Peyer's patch (tissue), 4 donors: Measurements from ENCODE around the gene CST11. TPM values are rescaled to one million over a fixed set of nuclear protein-coding genes. Genes with fewer than 3 reads are reported as not detected.

Source experiments
- DNase-seq, 3 donors: peaks; one replicate each; pipeline ENCODE4 v3.0.0-alpha.2; 2017 to 2019
- H3K27ac ChIP-seq, 4 donors: fragments of 200-600 bp; sonication (generic); one replicate each; pipeline ENCODE4 v1.5.1; 2016 to 2019
- H3K27me3 ChIP-seq, 2 donors: fragments of 200-600 bp; sonication (generic); one replicate each; pipeline ENCODE4 v1.5.1; 2019
- H3K36me3 ChIP-seq, 3 donors: fragments of 200-600 bp; sonication (generic); one replicate each; pipeline ENCODE4 v1.5.1; 2016 to 2019
- H3K4me1 ChIP-seq, 4 donors: fragments of 200-600 bp; sonication (generic); one replicate each; pipeline ENCODE4 v1.5.1; 2016 to 2019
- H3K4me3 ChIP-seq, 4 donors: fragments of 200-600 bp; sonication (generic); 1 replicate in 3 of 4; 2 replicates in 1 of 4; pipeline ENCODE4 v1.5.1; 2016 to 2019; ENCODE audit warnings: mild to moderate bottlenecking in 1 of 4
- H3K9me3 ChIP-seq, 4 donors: fragments of 200-600 bp; sonication (generic); one replicate each; pipeline ENCODE4 v1.5.1; 2016 to 2019; ENCODE audit warnings: mild to moderate bottlenecking in 1 of 4
- CTCF ChIP-seq, 6 experiments: fragments of 450-650 bp in 4 of 6; fragments of 200-600 bp in 2 of 6; sonication (generic) in 1 of 6; IDR thresholded peaks; one replicate each; pipeline ENCODE4 v1.5.1; 2017 to 2019; ENCODE audit warnings: antibody characterized with exemption in 6 of 6, mild to moderate bottlenecking in 3 of 6, moderate library complexity in 1 of 6
- POLR2A ChIP-seq, 2 donors: fragments of 450-650 bp; IDR thresholded peaks; one replicate each; pipeline ENCODE4 v1.5.1; 2017; ENCODE audit warnings: antibody characterized with exemption in 2 of 2, mild to moderate bottlenecking in 2 of 2, moderate library complexity in 2 of 2
- total RNA-seq, 4 donors: library from RNA; depleted of rRNA; stranded (reverse); fragments of >200 nt; gene quantifications; one replicate each; pipeline ENCODE4 v1.1.0, GENCODE V29; 2016

The CST11 gene
- total RNA-seq, 4 donors from 2014 or later, result not detected

DNA sequence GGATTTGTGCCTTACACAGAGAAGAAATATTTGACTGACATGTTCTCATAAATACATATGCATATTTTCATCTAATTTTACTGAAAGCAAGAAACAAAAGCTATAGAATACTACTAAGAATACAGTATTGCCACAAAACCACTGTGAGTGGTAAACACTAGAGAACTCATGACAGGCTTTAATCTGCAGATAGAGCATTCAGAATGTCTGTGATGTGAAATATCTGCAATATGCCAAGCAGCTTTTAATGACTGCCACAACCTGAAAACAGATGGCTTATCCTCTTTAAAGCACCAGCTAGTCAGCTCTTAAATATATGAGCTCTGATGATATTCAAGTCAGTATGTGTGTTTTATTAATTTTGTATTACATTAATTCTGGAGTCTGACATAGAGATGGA lies 34.8 kb downstream of the CST11 start:
- Histone ChIP-seq H3K4me1 (peaks cover 0 to 12% (median 1%) of the 10 kb centered on the region in 4 donors), H3K9me3 (no peaks in the 10 kb centered on the region), H3K36me3 (no peaks in the 10 kb centered on the region), H3K27me3 (no peaks in the 10 kb centered on the region), H3K4me3 (no peak overlapping the region), H3K27ac (no peak overlapping the region)
- no peak for DNase-seq
- no peak for TF ChIP-seq CTCF (IDR thresholded peaks at IDR 0.05)
- no peak for TF ChIP-seq POLR2A (IDR thresholded peaks at IDR 0.05)

GRCh38 chr20:23415959-23416583 lies 36.6 kb downstream of the CST11 start:
- no peak overlapping the region for H3K27ac ChIP-seq
- TF ChIP-seq POLR2A (IDR thresholded peaks at IDR 0.05), result no peak
- no peak overlapping the region for H3K4me3 ChIP-seq
- DNase-seq, result no peak
- H3K9me3 ChIP-seq, result no peaks in the 10 kb centered on the region
- no peaks in the 10 kb centered on the region for H3K36me3 ChIP-seq
- H3K27me3 ChIP-seq, result no peaks in the 10 kb centered on the region
- peaks cover 0 to 18% (median 0%) of the 10 kb centered on the region in 4 donors for H3K4me1 ChIP-seq

- H3K4me1 ChIP-seq, result peaks cover 0 to 18% (median 0%) of the 10 kb centered on the region in 4 donors
- TF ChIP-seq CTCF (IDR thresholded peaks at IDR 0.05) (no peak), POLR2A (IDR thresholded peaks at IDR 0.05) (no peak)
- no peaks in the 10 kb centered on the region for H3K36me3 ChIP-seq
- no peaks in the 10 kb centered on the region for H3K9me3 ChIP-seq
- H3K27me3 ChIP-seq, result no peaks in the 10 kb centered on the region
- DNase-seq, result no peak
- H3K27ac ChIP-seq, result no peak overlapping the region
- no peak overlapping the region for H3K4me3 ChIP-seq
Observed at GRCh38 chr20:23415555-23415954, 37.1 kb downstream of the CST11 start.

DNA sequence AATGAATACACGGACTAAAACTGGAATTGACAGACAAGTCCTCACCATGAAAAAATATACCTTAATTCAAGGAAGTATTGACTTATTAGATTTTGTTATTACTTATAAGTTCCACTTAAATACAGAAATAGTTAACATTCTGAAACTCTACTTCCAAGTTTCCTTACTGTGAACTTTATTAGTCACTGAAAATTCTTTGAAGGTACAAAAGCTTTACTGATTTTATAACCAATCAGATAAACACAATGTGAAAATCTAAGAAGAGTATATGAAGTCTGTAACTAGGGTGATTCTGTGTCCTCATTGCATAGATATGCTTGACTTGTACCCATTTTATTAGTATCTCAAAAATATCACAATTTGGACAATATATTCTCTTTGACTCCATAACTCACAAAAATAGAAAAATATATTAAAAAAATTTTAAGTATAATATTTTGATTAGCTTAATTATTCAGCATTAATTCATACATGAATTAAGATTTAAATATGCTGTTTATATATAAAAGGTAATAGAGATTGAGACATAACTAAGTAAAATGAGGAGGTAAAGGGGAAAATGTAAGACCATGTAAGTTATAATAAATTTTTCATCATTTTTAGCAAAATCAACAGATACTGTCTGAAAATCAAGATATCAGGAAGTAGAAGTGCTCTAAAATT lies 38.0 kb downstream of the CST11 start:
- DNase-seq, result no peak
- Histone ChIP-seq H3K4me1 (peaks cover 0 to 14% (median 0%) of the 10 kb centered on the region in 4 donors), H3K36me3 (no peaks in the 10 kb centered on the region), H3K4me3 (no peak overlapping the region), H3K9me3 (no peaks in the 10 kb centered on the region), H3K27ac (no peak overlapping the region), H3K27me3 (no peaks in the 10 kb centered on the region)
- TF ChIP-seq CTCF (IDR thresholded peaks at IDR 0.05), result no peak
- no peak for TF ChIP-seq POLR2A (IDR thresholded peaks at IDR 0.05)

- no peak overlapping the region for H3K27ac ChIP-seq
- peaks cover 0 to 7% (median 0%) of the 10 kb centered on the region in 4 donors for H3K4me1 ChIP-seq
Observed at GRCh38 chr20:23413862-23414422, 38.7 kb downstream of the CST11 start.

More at GRCh38 chr20:23413862-23414422, 38.7 kb downstream of the CST11 start:
- TF ChIP-seq CTCF (IDR thresholded peaks at IDR 0.05) (no peak), POLR2A (IDR thresholded peaks at IDR 0.05) (no peak)
- Histone ChIP-seq H3K27me3 (no peaks in the 10 kb centered on the region), H3K9me3 (no peaks in the 10 kb centered on the region), H3K4me3 (no peak overlapping the region), H3K36me3 (no peaks in the 10 kb centered on the region)
- DNase-seq, result no peak
